C1 segment of cervical spinal cord (tissue), 14 donors: ENCODE measurements around the gene NLGN1.

Experiments used
- DNase-seq, 14 donors: peaks; one replicate each; lab custom pipeline; 2025; lab: John Stamatoyannopoulos, UW

The NLGN1 gene

DNA sequence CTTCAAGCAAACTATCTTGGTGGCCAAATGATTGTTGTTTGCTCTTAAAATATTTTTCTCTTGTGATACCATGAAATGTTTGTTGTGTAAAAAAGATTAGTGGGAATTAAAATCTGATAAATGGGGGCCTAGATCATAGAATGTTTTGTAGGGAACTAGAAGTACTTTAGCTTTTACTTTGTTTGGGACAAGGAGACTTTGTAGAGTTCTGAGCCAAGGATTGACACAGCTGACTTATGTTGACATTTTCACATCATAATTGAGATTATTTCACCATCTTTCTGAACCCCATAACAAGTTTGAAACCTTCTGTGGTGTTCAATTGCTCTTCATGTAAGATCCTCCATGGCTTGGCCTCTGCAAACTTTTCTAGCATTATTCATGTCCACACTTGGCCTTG, 235.4 kb downstream of the NLGN1 start:
- no peak for DNase-seq

DNA sequence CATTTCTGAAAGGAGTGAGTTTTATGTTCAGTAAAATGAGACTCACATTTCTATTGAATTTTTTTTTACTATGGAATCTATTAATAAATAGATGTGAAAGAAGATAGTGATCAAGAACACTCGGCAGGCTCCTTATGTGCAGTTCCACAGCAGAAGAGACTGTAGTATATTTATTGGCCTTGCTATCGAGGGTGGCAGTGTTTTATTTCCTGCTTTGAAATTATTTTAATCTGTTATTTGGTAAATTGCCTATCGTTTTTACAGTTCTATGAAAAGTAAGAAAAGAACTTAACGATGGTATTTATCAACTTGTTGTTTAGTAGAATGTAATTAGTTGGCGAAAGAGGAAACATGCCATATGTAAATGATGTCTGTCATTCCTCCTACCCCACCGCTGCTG, 238.3 kb downstream of the NLGN1 start:
- no peak for DNase-seq

DNA sequence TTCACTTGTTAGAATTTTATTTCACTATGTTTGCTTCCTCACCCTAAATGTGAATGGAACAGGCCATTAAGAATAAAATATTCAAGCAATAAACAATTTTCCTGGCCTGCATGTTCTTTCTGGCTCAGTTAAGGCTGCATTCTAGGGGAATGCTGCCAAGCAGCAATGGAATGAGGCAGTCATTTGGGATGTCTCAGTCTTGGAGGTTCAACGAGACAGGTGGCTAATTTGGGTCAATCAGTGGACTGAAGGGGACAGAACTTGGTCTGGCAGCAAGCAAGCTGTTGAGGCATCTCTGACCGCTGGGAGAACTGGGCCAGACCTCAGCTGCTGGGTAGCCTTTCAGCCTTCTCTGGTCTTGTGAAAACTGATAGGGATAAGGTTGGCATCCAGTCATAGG, 241.6 kb downstream of the NLGN1 start:
- DNase-seq, result peak in 1 of 14 donors; percentile 92

DNA sequence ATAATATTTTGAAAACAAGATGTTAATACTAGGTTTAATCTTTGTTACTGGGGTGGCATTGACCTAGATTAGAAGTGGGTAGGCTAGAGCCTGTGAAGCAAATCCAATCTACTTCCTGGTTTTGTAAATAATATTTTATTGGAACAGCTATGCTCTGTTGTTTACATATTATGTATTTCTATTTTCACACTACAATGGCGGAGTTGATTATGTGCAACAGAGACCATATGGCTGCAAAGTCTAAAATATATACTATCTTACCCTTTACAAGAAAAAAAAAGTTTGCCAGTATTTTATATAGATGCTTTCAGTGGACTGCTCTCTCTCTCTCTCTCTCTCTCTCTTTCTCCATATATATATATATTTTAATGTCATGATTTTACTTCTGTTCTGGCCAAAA, 244.2 kb downstream of the NLGN1 start:
- no peak for DNase-seq

DNA sequence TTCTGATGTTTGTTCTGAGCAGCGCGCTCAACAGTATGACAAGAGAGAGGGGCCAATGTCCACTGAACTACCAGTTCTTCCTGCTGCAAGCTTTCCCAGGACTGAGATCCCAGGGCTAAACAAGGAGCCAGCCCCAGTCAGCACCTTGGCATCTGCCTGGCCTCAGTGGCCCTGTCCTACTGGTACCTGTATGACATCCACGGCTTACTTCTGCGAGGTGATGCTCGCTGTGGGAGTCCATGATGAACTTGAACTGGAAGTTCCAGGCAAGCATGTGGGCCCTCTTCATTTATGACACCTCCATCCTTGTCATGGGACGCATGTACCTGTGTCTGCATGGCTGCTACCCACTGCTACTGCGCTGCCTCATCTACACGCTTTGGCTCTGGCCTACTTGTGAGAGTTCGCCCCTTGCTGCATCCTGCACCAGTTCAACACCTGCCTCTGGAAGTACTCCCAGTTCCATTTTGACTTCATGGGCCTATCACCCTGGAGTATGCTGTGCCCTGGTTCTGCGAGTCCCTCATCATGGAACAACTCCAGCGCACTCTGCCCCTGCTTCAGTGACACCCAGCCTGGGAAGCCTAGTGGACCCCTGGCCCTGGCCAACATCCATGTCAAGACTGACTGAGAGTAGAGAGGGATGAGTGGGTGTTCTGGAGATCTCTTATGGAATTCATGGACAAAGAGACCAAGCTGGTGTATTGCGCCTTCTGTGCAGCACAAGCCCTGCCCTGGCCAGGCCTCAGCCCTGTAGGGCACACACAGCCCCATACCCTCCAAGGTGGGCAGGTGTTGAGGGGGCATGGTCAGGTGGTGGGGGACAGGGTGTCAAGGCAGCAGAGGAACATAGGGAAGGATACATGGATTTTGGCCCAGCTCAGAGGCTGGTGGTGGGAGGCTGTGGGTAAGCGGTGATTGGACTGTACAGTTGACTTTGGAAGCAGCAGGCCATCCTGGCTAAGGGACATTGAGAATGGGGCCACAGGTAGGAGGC, 246.8 kb downstream of the NLGN1 start:
- DNase-seq, result no peak

DNA sequence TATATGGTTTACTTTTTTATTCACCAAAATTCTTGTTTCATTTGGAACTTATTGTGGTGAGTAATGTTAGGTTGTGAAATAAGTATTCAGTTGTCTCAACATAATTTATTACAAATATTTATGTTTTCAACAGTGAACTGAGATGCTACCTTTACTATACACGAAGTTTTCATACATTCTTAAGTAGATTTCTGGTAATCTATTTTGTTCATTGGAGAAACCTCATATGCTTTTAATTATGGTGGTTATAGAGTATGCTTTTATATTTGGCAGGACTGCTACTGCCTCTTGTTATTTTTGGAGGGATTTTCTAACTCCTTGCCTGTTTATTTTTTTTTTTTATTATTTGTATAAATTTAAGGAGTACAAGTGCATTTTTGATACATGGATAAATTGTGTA, 253.1 kb downstream of the NLGN1 start:
- DNase-seq, result no peak

DNA sequence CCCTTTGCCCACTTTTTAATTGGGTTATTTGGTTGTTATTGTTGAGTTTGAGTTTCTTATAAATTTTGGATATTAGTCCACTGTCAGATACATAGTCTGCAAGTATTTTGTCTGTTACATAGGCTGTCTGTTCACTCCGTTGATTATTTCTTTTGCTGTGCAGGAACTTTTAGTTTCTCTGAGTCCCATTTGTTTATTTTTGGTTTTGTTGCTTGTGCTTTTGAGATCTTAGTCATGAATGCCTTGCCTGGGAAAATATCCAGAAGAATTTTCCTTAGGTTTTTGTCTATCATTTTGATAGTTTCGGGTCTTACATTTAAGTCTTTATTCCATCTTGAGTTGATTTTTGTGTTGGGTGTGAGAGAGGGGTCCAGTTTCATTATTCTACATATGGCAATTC, 254.5 kb downstream of the NLGN1 start:
- no peak for DNase-seq

DNA sequence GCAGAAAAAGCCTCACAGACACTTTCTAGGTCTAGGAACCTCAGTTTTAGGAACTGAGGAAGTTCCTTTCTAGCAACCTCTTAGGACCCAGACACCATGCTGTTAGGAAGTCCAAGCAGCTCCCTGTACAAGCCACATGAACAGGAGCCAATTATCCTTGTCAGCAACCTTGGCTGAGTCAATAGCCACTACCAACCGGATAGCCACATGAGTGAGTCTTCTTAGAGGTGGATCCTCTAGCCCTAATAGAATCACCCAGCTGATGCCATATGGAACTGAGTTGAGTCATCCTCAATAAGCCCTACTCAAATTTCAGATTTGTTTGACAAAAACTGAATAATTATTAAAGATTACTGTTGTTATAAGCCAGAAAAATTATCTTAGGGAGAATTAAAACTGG, 256.2 kb downstream of the NLGN1 start:
- DNase-seq, result no peak

DNA sequence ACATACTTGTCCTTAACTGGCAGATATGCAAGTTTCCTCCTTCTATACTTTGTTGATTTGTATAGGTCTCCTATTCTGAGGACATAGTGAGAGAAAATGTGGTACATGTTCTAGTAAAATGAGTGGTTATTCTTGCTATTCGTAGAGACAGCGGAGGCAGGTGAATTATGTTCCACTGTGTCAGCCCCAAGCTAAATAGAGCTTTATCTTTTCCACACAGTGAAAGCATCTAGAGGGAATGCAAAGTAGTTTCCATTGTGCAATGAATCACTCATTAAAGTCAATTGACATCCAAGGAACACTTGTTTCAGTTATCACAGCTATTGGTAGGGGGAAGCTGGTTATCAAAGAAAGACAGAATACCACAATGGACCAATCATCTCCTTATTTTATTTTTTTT, 262.4 kb downstream of the NLGN1 start:
- no peak for DNase-seq

DNA sequence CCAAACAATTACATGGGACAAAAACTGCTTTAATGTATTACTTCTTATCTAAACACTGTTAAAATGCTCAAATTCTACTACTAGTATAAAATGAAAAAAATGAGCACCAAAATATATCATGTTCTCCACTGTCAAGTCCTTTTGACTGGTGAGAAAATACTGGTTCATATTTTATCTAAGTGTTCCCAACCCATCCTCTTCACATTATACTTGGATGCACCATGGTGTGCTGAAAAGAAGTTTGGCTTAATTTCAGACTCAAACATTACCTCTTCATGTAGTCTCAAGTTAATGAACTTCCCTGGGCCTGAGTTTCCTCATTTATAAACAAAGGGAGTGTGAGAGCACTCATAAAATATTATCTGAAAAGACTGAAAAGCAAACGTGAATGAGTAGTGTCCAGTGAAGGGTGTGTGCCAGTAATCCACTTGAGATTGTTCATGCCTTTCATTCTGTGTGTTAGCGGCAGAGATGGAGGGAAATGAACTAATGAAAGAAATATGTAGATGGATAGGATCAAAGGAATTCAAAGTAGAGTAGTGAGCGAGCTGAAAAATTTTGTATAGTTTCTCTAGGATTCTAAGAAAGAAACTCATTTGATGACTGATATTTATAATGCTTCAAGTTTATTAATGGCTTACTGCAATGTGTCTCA, 263.2 kb downstream of the NLGN1 start:
- no peak for DNase-seq

DNA sequence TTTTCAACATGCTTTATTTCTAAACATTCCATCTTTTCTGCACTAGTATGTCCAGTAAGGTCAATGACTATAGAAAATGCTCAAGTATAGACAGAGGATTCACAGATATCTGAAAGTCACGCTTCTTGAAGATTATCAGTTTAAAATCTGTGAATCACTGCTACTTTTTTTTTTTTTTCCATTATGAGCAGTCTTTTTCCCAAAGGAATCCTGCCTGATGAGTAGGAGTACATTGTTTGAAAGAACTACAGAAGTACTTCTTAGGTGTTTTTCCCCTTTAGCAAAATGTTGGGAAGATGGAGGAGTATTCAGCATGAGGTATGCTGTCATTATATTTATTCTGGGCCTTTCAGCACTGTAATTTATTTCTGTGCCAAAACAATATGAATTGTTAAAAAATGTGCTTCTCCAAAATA, 266.2 kb downstream of the NLGN1 start:
- DNase-seq, result no peak

DNA sequence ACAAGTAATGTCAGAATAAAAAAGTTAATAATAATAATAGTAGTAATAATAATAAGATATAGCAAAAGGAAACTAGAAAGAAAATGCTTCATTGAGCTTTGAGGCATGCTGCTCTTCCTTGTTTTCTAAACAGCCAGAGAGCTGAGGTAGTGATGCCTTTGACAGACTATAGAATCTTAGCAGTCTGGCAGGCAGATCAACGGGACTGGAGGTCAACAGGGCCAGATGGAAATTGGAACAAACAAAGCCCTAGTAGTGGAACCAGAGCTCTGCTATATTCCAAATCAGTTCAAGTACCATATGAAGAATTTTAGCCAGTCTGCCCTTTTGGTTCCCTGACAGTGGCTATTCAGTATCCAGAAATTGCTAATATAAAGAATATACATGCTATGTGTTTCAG, 278.6 kb downstream of the NLGN1 start:
- DNase-seq, result no peak

DNA sequence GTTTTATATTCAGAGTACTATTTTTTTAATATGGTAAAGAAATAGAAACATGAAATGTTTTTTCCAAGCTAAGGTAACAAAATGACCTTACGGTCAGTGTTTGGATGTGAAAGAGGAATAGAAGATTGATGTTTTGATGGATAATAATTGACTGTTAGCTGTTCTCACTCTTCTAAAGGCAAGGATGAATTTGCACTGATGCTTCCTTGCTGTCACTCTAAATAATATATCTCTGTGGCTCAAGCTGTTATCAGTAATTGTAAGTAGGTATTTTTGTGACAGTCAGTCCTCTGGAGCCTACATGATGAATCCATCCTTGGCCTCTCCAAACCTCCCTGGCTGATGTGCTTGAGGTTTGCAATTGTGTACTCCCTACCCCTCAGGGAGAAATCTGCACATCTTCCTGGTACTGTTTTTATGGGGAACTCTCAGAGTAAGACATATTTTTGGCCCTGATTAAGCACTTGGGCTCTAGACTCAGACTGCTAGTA, 283.7 kb downstream of the NLGN1 start:
- no peak for DNase-seq

DNA sequence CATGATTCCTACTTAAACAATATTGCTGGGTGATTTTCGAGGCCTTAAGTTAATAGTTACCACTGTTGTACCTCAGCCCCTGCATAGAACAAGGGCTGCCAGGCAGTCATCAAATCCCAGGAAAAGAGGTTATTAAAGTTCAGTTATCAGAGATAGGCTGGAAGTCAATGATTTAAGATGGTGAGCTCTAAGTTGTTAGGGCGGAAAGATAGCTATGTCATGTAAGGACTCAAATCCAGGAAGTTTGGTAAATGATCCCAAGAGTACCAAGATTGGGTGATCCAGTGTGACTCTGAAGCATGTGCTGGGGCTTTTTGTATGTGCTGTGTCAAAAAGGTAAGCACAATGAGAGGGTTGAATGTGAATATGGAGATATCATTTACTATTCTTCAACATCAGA, 287.9 kb downstream of the NLGN1 start:
- DNase-seq, result no peak

DNA sequence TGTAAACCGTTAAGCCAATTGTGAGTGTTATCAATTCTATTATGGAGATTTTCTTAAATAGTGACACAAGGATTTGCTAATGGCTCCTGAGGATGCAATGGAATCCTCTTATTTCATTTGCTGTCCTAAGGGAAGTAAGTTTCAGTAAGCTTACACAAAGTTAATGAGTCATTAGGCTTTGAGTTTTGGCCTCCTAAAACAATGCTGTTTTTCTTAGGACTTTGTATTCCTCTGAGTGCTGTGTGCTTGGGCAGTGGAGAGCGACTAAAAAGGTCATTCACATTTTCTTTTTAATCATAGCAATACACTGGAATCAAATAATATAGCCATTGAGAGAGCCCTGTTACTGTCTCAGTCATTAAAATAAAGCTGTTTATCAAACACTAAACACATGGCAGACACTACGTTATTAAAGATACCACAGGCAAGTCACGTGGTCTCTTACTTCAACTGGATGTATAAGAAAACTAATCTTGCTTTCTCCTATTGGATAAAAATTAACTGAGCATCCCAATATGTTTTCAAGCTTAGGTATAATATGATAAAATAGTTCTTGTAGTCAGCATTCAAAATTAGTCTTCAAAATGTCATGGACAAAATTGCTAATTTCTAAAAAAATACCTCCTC, 290.8 kb downstream of the NLGN1 start:
- DNase-seq, result no peak

DNA sequence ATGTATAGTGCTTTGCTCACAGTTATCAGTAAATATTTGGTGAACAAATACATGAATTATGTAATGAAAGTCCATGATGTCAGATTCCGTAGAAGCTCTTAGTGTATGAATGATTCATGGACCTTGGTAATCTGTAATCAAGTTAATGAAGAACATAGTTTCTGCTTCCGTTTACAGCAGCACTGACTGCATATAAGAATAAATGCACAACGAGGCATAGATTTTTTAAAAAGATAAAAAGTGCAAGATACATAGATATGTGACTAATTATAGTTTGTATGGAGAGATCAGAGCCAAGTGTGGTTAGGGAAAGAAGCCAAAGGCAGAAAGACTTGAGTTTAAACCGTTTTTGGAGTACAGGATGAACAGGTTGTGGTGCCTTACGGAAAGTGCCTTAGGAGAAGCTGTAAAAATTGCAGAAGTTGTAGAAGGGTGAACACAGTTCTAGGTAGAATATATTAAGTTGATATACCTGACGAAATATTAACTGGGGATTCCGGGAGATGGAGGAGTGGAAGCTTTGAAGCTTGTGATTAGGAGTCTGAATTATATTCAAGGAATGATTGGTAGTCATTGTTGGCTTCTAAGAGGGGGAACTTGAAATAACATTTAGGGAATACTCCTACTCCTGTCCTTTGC, 293.1 kb downstream of the NLGN1 start:
- peak in 1 of 14 donors; percentile 17 for DNase-seq

DNA sequence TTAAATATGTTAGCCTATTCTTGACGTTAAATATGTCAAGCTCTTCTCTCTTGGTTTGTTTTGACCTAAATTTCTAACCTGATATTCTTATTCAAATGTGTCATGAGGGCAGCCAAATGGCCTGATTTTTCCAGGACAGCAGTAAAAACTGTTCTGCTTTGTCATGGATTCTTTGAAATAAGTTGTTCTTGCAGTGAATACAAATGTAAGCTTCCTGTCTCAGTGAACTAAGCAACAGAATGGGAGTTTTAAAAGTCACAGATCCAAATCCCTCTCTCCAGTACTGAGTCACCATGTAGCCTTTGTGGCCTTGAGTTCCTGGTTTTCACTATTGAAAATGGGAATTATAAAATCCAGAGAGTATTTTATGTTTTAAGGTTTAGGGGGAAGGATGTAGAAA, 301.8 kb downstream of the NLGN1 start:
- no peak for DNase-seq

DNA sequence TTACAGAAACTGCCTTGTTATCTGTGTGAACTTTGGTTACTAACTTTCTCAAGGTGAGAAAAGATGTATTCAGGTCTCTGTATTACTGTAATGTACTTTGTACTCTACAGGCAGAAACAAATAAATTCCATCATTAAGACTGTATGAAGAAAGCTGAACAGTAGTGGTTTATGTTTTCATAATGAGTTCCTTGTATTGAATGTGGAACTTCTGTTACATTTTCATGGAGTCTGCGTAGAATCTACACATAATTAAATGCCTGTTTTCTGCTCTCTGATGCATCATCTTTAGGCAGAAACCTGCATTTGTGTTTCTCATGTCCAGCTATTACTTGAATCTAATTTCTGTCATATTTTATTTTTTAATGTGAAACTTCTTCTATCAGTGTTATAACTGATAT, 302.8 kb downstream of the NLGN1 start:
- no peak for DNase-seq

DNA sequence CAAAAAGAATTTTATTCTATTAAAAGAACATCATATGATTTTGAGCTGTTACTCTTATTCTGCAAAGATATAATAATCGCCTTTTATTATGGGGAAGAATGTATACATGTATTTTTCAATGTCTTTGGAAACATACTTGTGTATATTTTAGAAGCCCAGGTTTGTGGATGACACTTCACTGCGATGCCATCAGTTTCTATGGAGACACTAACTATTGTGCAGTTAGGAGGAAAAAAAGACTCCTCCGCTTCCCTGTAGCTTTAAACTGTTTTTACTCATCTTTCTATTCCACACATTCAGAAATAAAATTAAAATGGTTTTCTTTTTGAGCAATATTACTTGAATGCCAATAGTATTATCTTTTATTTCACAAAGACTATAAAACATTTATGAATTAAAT, 305.0 kb downstream of the NLGN1 start:
- DNase-seq, result no peak

DNA sequence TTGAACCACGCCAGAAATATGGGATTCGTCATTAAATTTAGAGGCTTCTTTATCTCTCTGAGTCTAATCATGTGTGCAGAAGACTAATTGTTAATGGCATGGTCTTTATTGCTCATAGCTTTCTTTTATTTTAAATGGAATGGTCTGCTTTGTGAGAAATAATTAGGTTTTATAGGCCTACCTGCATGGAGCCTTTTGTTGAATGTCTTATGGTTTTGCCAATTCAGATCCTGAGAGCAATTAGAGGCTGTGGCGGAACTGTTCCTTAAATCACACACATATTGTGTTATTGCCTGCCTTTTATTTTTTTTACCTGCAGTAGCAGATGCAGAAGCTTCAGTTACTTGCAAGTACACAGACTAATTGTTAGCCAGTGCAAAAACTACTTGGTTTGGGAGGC, 306.2 kb downstream of the NLGN1 start:
- DNase-seq, result no peak

DNA sequence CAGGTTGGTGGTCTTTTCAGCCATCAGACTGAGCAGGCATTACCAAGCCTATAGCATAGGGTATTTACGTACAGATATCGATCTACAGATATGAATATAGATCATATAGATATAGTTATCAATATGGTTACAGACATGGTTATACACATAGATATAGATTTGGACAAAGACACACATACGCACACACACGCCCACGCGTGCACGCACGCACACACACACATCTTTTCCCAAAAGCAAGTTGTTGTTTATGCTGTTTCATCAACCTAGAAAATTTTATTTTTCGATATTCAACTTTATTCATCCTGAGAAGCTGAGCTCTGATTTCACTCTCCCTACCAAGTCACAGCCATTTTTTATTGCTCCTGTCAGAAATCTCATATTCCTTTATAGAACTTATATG, 309.1 kb downstream of the NLGN1 start:
- no peak for DNase-seq

DNA sequence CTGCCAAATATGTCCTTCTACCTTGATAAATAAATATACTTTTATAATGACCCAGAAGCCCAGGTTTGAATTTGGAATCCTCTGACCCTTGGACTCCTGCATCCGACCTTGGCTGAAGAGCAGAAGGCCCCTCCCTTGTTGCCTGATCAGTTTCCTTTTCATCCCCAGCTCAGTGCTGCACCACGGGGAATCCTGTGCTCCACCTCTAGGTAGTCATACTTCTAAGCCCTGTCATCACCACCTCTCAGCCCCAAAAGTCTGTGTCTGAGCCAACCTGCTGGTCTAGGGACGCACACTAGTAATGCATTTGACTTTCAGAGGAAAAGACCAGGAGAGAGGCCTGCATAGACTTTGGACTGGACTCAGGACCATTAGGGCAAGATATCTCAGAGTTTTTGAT, 310.6 kb downstream of the NLGN1 start:
- DNase-seq, result no peak
